Heart right ventricle (tissue), 16 donors: ENCODE measurements around the gene CIPC. TPM values are rescaled to one million over a fixed set of nuclear protein-coding genes. Genes with fewer than 3 reads are reported as not detected.

ENCODE experiments used
- ATAC-seq, 8 donors: fragments of 200-7000 bp; cut with Tn5 transposase; one replicate each; pipeline ENCODE4 v1.9.1; 2020; ENCODE audit warnings: mild to moderate bottlenecking in 8 of 8, moderate library complexity in 8 of 8, moderate number of reproducible peaks in 1 of 8
- DNase-seq, 2 donors: peaks; one replicate each; pipeline ENCODE4 v3.0.0-alpha.2; 2020
- H3K27ac ChIP-seq, 10 donors: fragments of 200-600 bp; sonication (generic) in 2 of 10; one replicate each; pipeline versions ENCODE4 v1.5.0 to v1.8.0; 2020 to 2022; ENCODE audit warnings: mild to moderate bottlenecking in 3 of 10
- H3K27me3 ChIP-seq, 7 donors: fragments of 200-600 bp; one replicate each; pipeline ENCODE4 v1.8.0; 2021 to 2022; ENCODE audit warnings: mild to moderate bottlenecking in 2 of 7
- H3K36me3 ChIP-seq, 9 donors: fragments of 200-600 bp; sonication (generic) in 1 of 9; one replicate each; pipeline versions ENCODE4 v1.5.0 to v1.8.0; 2020 to 2022; ENCODE audit warnings: mild to moderate bottlenecking in 2 of 9
- H3K4me1 ChIP-seq, 9 donors: fragments of 200-600 bp; sonication (generic) in 1 of 9; one replicate each; pipeline versions ENCODE4 v1.5.0 to v1.8.0; 2020 to 2022; ENCODE audit warnings: mild to moderate bottlenecking in 4 of 9
- H3K4me3 ChIP-seq, 10 donors: fragments of 200-600 bp; sonication (generic) in 2 of 10; one replicate each; pipeline versions ENCODE4 v1.5.0 to v1.8.0; 2020 to 2022; ENCODE audit warnings: mild to moderate bottlenecking in 7 of 10, moderate library complexity in 2 of 10
- H3K9me3 ChIP-seq, 11 donors: fragments of 200-600 bp in 10 of 11; sonication (generic) in 2 of 11; one replicate each; pipeline versions ENCODE4 v1.5.0 to v1.8.0; 2013 to 2022; ENCODE audit warnings: mild to moderate bottlenecking in 2 of 11, control low read depth in 1 of 11, moderate library complexity in 1 of 11
- WGBS, 2 donors: extraction: QIAGEN DNeasy Blood & Tissue Kit; methylation state at CpG; one replicate each; pipeline ENCODE4 v1.1.7; 2013; ENCODE audit warnings: inconsistent platforms in 1 of 2; 5-methylcytosine and 5-hydroxymethylcytosine counted together
- intact Hi-C, 10 donors: fragments of 100-400 bp; cut with DNase I; formaldehyde crosslinking; loops; one replicate each; pipeline versions ENCODE4 v1.11.1 to v1.14.2; 2022
- polyA plus RNA-seq, 2 donors: library from polyadenylated mRNA; stranded (reverse); fragments of 200-250 nt; gene quantifications; one replicate each; pipeline ENCODE4 v1.2.3, GENCODE V29; 2013
- total RNA-seq, 10 donors: library from RNA; stranded (reverse); fragmentation: NEBNext Ultra II Directional in 3 of 10; extraction: Animal tissue kit (Norgen Biotek cat#: 25700) in 3 of 10; gene quantifications; one replicate each; pipeline versions ENCODE4 v1.2.1 to v1.2.4, GENCODE V29; 2021 to 2023
- TF ChIP-seq, protein P1 (sequence below), 9 donors: fragments of 200-600 bp; sonication (generic) in 2 of 9; IDR thresholded peaks; one replicate each; pipeline versions ENCODE4 v1.5.0 to v1.8.0; 2021 to 2022; ENCODE audit warnings: antibody characterized with exemption in 9 of 9, mild to moderate bottlenecking in 5 of 9, moderate library complexity in 1 of 9
- donor health status: Arrhythmogenic right ventricular cardiomyopathy.
- donor health status: ischemic (EF 13 %, LVEDD 7.1; RV severe dilation, severe dysfunction).
- donor health status: healthy with polysubstance abuse.
- donor health status: DM: no; HTN: yes; CAD: no.
- donor health status: DM: no; HTN: no; CAD: no.
- donor health status: ischemic (EF 25% LVEDD 6.9; RV normal size, moderate dysfunction).
- donor health status: ischemic (EF 25% LVEDD 5.7; RV mildly dilated, moderate dysfunction).
- donor health status: healthy.
- donor health status: DM: yes; HTN: yes; CAD: no.
- donor health status: Ischemic cardiomyopathy.
- donor health status: ischemic (EF 35%, LVEDD 5.7; RV mildly dilated, moderate dysfunction).
- donor health status: nonischemic (EF 11% LVEDD 7.7; RV severe dilation, severe dysfunction).
- donor health status: DM: yes; HTN: yes; CAD: no.
- donor health status: PGD.
- donor health status: ischemic (EF 29% LVEDD 5.4; RV normal size, mild dysfunction).
- donor health status: nonischemic (EF 23%, LVEDD 6.1; RV moderate dilation, normal function).

CIPC gene
- total and polyA plus RNA-seq, 12 donors: 9.4 to 93.8 (median 62.5) TPM

DNA sequence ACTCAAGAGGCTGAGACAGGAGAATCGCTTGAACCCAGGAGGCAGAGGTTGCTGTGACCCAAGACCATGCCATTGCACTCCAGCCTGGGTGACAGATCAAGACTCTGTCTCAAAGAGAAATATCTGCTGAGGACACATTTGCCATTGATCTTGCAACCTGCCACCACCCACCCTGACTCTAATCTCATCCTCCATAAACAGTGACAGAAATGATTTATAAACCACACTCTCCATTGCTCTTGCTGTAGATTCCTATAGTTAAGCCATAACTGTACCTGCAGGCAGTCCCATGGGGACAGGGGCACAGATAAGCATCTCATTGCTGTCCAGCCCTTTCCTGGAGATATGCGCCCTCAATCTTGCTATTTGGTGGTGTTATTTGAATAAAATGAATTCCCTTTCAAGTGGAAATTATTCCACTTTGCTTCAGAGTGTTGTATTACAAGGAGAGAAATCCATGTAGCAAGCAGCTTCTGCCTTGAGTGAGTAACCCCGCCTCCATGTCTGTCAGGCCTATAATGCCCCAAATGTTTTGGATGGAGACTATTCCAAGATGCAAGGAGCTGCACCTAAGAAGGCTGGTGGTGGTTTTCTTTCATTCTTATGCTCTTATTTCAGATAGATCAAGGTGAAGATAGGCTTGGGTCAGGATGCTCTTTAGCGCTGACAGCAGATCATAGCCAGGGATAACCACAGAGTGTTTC lies 46.5 kb downstream of the CIPC start:
- H3K4me3 ChIP-seq: no peak overlapping the region
- no peaks in the 10 kb centered on the region for H3K36me3 ChIP-seq
- H3K9me3 ChIP-seq: no peaks in the 10 kb centered on the region
- H3K27me3 ChIP-seq: peaks cover 13 to 88% (median 80%) of the 10 kb centered on the region in 7 donors
- DNase-seq (no peak), ATAC-seq (no peak)
- intact Hi-C loops: loop anchor here in 1 of 10 donors (5.0 kb wide), 1 partner anchor 168 kb away; no protein-coding TSS in a partner anchor
- H3K4me1 ChIP-seq: peaks cover 7 to 25% (median 22%) of the 10 kb centered on the region in 9 donors
- TF ChIP-seq, protein P1, sequence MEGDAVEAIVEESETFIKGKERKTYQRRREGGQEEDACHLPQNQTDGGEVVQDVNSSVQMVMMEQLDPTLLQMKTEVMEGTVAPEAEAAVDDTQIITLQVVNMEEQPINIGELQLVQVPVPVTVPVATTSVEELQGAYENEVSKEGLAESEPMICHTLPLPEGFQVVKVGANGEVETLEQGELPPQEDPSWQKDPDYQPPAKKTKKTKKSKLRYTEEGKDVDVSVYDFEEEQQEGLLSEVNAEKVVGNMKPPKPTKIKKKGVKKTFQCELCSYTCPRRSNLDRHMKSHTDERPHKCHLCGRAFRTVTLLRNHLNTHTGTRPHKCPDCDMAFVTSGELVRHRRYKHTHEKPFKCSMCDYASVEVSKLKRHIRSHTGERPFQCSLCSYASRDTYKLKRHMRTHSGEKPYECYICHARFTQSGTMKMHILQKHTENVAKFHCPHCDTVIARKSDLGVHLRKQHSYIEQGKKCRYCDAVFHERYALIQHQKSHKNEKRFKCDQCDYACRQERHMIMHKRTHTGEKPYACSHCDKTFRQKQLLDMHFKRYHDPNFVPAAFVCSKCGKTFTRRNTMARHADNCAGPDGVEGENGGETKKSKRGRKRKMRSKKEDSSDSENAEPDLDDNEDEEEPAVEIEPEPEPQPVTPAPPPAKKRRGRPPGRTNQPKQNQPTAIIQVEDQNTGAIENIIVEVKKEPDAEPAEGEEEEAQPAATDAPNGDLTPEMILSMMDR (IDR thresholded peaks at IDR 0.05): no peak
- H3K27ac ChIP-seq: no peak overlapping the region
- 64 to 67% methylated on average over 4 of the region's 4 CpGs for WGBS, 2 donors

DNA sequence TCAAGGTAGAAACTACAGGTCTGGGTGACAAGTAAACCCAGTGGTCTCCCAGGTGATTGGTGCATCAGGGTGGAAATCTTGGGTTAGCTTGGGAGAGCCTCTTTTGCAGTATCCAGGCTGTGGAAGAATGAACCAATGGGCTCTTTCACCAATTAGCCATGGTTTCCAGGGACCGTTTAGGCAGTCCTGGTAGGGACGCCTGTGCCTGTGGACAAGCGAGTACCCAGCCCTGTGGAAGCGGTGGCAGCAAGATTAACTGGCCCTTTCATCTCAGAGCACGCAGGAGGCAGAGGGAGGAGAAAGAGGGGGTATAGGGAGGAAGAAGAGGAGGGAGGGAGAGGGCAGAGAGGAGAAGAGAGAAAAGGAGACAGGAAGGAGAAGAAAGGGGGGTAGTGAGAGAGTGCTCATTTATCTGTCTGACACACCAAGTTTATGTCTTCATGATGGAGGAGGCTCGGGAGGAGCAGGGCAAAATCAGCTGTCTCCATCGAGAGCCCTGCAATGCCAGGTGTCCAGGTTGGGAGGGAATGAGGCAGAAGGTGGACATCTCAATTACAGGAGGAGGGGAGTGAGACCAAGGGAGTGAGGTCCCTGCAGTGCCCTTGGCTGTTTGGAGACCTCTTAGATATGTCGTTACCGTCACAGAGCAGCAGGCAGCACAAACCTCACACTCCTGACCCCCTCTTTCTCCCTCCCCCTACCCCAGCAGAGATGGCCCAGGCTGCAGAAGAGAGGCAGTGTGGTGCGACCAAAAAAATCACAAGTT lies 48.1 kb downstream of the CIPC start:
- ATAC-seq (no peak), DNase-seq (no peak)
- H3K27me3 ChIP-seq: peaks cover 9 to 76% (median 65%) of the 10 kb centered on the region in 7 donors
- no peak overlapping the region for H3K27ac ChIP-seq
- TF ChIP-seq, protein P1 (IDR thresholded peaks at IDR 0.05): no peak
- H3K4me1 ChIP-seq: peaks cover 1 to 9% (median 8%) of the 10 kb centered on the region in 9 donors
- no peaks in the 10 kb centered on the region for H3K9me3 ChIP-seq
- intact Hi-C loops: no loop called here
- 8 to 13% methylated on average over 10 of the region's 10 CpGs for whole genome bisulfite sequencing, 2 donors
- H3K4me3 ChIP-seq: no peak overlapping the region
- H3K36me3 ChIP-seq: no peaks in the 10 kb centered on the region

- Histone ChIP-seq H3K27ac (no peak overlapping the region), H3K36me3 (no peaks in the 10 kb centered on the region), H3K4me3 (no peak overlapping the region), H3K9me3 (no peaks in the 10 kb centered on the region), H3K4me1 (peaks cover 0 to 5% (median 0%) of the 10 kb centered on the region in 9 donors), H3K27me3 (peaks cover 0 to 62% (median 53%) of the 10 kb centered on the region in 7 donors)
- intact Hi-C loops: no loop called here
- DNase-seq: no peak
- TF ChIP-seq, protein P1 (IDR thresholded peaks at IDR 0.05): no peak
- ATAC-seq: no peak
- WGBS, 2 donors: 66 to 75% methylated on average over 8 of the region's 8 CpGs
These were observed 50.6 kb downstream of the CIPC start for GRCh38 chr14:77148510-77149231.

- Histone ChIP-seq H3K9me3 (no peaks in the 10 kb centered on the region), H3K4me1 (peaks cover 0 to 14% (median 0%) of the 10 kb centered on the region in 9 donors), H3K4me3 (no peak overlapping the region), H3K36me3 (no peaks in the 10 kb centered on the region), H3K27me3 (peaks cover 0 to 53% (median 40%) of the 10 kb centered on the region in 7 donors), H3K27ac (no peak overlapping the region)
- intact Hi-C loops: loop anchor here in 9 of 10 donors (5.0 to 10.0 kb wide), 5 partner anchors 154 to 394 kb away; no protein-coding TSS in a partner anchor
- DNase-seq: no peak
- 1 to 4% methylated on average over 5 of the region's 5 CpGs for whole genome bisulfite sequencing, 2 donors
- no peak for ATAC-seq
- TF ChIP-seq, protein P1 (IDR thresholded peaks at IDR 0.05): peak in 8 of 9 donors; percentile 6 to 51 (median 38)
These were observed 53.2 kb downstream of the CIPC start for GRCh38 chr14:77151245-77151644.
